Nephron progenitor cell (in vitro differentiated cells): ENCODE data around the gene ABL2.

Experiments used
- DNase-seq: peaks from one replicate; pipeline ENCODE4 v3.0.0; 2021
- H3K27ac Mint-ChIP-seq: 2 replicates; pipeline ENCODE4 v1.8.0; 2021; ENCODE audit warnings: mild to moderate bottlenecking, moderate library complexity, mixed read lengths
- H3K27me3 Mint-ChIP-seq: 2 replicates; pipeline ENCODE4 v1.8.0; 2021; ENCODE audit warnings: mild to moderate bottlenecking, low read depth, mixed read lengths; ENCODE audit not compliant: poor library complexity
- H3K36me3 Mint-ChIP-seq: 2 replicates; pipeline ENCODE4 v1.8.0; 2021; ENCODE audit warnings: low read depth, mixed read lengths
- H3K4me1 Mint-ChIP-seq: 2 replicates; pipeline ENCODE4 v1.8.0; 2021; ENCODE audit warnings: mixed read lengths
- H3K4me3 Mint-ChIP-seq: 2 replicates; pipeline ENCODE4 v1.8.0; 2021; ENCODE audit warnings: mild to moderate bottlenecking, moderate library complexity, mixed read lengths
- H3K9me3 Mint-ChIP-seq: 2 replicates; pipeline ENCODE4 v1.8.0; 2021; ENCODE audit warnings: mild to moderate bottlenecking, moderate library complexity, mixed read lengths
- TF ChIP-seq, protein P1 (sequence below): fragments of 200-600 bp; sonication (generic); IDR thresholded peaks from 2 replicates; pipeline ENCODE4 v1.5.0; 2021; ENCODE audit warnings: antibody characterized with exemption

The ABL2 gene

DNA sequence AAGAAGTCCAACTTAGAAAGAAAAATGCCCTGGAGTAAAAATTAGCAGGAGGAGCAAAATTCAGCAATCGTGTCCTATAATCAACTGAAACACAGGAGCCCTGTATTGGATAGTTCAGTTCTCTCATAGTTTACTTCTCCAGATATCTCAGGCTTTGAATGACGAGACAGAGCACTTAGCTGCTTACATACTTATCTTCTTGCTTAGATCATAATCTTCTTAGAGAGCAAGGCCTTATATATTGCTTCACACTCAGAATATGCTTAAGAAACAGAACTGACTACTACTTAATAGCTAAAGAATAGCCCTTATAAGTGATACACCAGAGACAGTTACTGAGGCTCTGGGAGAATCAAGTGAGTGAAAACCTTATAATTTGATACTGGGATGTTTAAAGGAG, 108.7 kb downstream of the ABL2 start:
- Mint-ChIP-seq H3K36me3 (peaks cover 52% of the 10 kb centered on the region), H3K4me1 (peaks cover 6% of the 10 kb centered on the region), H3K9me3 (no peaks in the 10 kb centered on the region), H3K4me3 (no peak overlapping the region), H3K27ac (no peak overlapping the region), H3K27me3 (no peaks in the 10 kb centered on the region)
- DNase-seq, result no peak
- TF ChIP-seq, protein P1, sequence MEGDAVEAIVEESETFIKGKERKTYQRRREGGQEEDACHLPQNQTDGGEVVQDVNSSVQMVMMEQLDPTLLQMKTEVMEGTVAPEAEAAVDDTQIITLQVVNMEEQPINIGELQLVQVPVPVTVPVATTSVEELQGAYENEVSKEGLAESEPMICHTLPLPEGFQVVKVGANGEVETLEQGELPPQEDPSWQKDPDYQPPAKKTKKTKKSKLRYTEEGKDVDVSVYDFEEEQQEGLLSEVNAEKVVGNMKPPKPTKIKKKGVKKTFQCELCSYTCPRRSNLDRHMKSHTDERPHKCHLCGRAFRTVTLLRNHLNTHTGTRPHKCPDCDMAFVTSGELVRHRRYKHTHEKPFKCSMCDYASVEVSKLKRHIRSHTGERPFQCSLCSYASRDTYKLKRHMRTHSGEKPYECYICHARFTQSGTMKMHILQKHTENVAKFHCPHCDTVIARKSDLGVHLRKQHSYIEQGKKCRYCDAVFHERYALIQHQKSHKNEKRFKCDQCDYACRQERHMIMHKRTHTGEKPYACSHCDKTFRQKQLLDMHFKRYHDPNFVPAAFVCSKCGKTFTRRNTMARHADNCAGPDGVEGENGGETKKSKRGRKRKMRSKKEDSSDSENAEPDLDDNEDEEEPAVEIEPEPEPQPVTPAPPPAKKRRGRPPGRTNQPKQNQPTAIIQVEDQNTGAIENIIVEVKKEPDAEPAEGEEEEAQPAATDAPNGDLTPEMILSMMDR, result no peak

DNA sequence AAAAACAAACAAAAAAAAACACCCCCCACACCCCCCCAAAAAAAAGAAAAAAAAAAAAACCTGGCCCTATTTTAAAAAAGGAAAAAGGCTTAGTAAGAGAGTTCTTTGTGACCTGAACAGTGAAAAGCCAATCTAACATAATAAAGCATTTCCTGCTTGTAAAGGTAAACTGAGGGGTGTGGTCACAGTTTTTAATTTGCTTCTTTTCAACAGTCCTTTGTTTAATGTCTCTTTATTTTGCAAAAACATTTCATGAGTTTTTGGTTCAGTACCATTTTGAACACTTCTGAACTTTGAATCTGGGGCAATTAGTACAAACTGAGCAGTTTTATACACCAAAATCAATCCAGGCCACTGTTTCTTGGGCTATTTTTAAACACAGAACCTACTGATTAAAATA, 110.0 kb downstream of the ABL2 start:
- peaks cover 49% of the 10 kb centered on the region for H3K36me3 Mint-ChIP-seq
- no peak overlapping the region for H3K4me3 Mint-ChIP-seq
- peak overlapping the region; percentile 42 for H3K27ac Mint-ChIP-seq
- H3K4me1 Mint-ChIP-seq, result peaks cover 6% of the 10 kb centered on the region
- H3K9me3 Mint-ChIP-seq, result no peaks in the 10 kb centered on the region
- DNase-seq, result no peak
- TF ChIP-seq, protein P1, result no peak
- H3K27me3 Mint-ChIP-seq, result no peaks in the 10 kb centered on the region

DNA sequence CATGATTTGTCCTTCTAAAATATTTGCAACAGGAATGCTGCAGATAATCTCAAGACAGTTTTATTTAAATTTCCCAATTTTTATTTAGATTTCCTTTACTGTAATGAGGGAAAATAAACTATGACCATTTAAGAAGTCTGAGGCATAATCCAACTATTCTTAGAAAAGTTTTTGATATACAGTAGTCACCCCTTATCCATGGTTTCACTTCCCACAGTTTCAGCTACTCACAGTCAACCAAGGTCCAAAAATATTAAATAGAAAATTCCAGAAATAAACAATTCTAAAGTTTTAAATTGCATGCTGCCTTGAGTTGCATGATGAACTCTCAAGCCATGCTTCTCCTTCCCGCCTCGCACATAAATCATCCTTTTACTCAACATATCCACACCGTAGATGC, 114.3 kb downstream of the ABL2 start:
- Mint-ChIP-seq H3K4me1 (peaks cover 6% of the 10 kb centered on the region), H3K36me3 (peaks cover 63% of the 10 kb centered on the region), H3K27me3 (no peaks in the 10 kb centered on the region), H3K27ac (no peak overlapping the region), H3K4me3 (no peak overlapping the region), H3K9me3 (no peaks in the 10 kb centered on the region)
- no peak for DNase-seq
- TF ChIP-seq, protein P1, result no peak

DNA sequence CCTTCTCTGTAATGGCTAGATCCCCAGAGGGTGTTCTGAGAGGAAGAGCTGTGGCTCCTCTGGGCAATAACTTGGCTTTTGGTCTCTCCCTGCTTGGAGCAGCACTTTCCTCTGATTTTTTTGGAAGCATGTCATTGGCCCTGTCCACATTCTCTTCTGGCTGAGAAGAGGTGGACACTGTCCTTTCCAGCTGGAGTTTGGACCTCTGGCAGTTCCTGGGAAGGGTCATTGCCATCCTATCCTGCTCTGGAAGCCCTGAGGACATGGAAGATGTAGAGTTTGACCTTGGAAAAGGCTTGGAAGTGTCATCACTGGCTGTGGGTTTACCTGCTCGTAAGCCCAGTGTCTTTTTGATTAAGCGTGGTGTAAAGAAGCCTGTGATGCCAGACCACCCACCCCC, 120.8 kb downstream of the ABL2 start:
- Mint-ChIP-seq H3K9me3 (no peaks in the 10 kb centered on the region), H3K27ac (no peak overlapping the region), H3K27me3 (no peaks in the 10 kb centered on the region), H3K36me3 (peaks cover 35% of the 10 kb centered on the region), H3K4me1 (no peaks in the 10 kb centered on the region), H3K4me3 (no peak overlapping the region)
- TF ChIP-seq, protein P1, result no peak
- DNase-seq, result no peak

DNA sequence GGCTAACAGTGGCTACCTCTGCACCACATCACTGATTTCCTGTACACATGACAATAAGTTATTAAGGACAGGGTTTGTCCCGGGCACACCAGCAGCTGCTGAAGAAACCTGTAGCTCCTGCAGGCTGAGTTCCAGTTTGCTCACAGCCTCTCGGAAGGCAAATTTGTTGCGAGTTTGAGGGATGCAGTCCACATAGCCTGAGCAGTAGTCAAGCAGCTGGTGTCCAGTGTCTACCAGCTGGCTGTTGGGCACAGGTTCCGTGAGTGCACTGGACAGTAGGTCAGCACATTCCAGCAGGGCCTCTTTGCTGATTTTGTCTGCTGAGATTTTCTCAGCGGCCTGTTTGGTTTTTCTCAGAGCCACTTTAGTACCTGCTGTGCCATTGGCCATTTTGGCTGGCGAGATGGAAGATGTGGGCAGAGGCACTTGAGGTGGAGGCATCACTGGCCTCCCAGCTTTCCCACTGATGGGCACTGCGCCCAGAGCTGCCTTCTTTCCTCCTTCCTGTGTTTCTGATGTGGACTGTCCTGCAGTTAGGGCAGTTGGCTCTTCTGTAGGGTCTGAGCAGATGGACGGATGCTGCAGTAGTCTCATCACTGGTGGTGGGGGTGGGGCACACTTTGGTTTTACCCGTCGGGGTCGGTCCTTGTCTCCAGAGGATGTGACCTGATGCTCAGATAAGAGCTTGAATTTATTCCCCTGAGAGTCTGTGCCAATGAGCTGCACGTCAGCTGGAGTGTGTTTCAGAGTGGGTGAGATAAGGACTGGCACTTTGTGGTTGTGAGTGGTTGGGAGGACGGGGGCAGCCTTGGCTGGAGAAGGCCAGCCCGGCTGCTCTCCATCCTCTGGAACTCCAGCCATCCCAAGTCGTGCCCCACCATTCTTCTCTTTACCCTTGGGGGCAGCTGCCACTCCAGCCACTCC, 121.5 kb downstream of the ABL2 start:
- Mint-ChIP-seq H3K27ac (peak overlapping the region; percentile 64), H3K27me3 (no peaks in the 10 kb centered on the region), H3K9me3 (no peaks in the 10 kb centered on the region), H3K4me1 (no peaks in the 10 kb centered on the region), H3K36me3 (peaks cover 31% of the 10 kb centered on the region), H3K4me3 (no peak overlapping the region)
- TF ChIP-seq, protein P1, result no peak
- DNase-seq, result no peak

DNA sequence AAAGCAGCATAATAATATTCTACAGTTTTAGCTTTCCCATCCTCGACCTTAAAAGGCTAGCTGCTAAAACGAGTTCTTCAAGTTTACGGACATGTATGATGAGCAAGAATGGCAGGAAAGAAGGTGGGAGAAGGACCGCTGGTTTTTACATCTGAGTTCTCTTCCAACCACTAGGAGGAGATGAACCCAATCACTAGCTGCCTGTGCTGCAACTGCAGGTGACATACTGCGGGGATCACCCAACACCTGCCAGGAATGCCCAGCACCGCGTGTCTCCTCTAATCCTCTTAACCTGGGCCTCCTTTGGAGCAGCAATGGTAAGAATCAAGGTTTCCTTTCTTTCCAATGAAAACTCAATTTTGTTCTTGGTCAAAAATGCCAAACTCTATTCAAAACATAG, 124.1 kb downstream of the ABL2 start:
- DNase-seq, result no peak
- TF ChIP-seq, protein P1, result no peak

More for the DNA sequence above, 124.1 kb downstream of the ABL2 start:
- H3K27ac Mint-ChIP-seq, result no peak overlapping the region
- H3K4me1 Mint-ChIP-seq, result no peaks in the 10 kb centered on the region
- H3K27me3 Mint-ChIP-seq, result no peaks in the 10 kb centered on the region
- H3K9me3 Mint-ChIP-seq, result no peaks in the 10 kb centered on the region
- H3K4me3 Mint-ChIP-seq, result no peak overlapping the region
- H3K36me3 Mint-ChIP-seq, result peaks cover 40% of the 10 kb centered on the region
